Thyroid gland (tissue), 4 donors: ENCODE data around the gene DDIAS. TPM values are rescaled to one million over a fixed set of nuclear protein-coding genes. Genes with fewer than 3 reads are reported as not detected.
"Not testable (repeated sequence)": the region's sequence is repeated elsewhere in the genome, so short reads cannot be mapped to it uniquely, and the experiment has no call there.

Experiments
- DNase-seq, 2 donors: peaks; one replicate each; pipeline ENCODE4 v3.0.0-alpha.2; 2019
- H3K27ac ChIP-seq, 3 donors: fragments of 200-600 bp; sonication (generic); 1 replicate in 2 of 3; 2 replicates in 1 of 3; pipeline ENCODE4 v1.5.1; 2016 to 2019; ENCODE audit warnings: mild to moderate bottlenecking in 1 of 3, moderate library complexity in 1 of 3
- H3K27me3 ChIP-seq: fragments of 200-600 bp; sonication (generic); one replicate; pipeline ENCODE4 v1.5.1; 2019
- H3K36me3 ChIP-seq, 2 donors: fragments of 200-600 bp; sonication (generic); one replicate each; pipeline ENCODE4 v1.5.1; 2016 to 2019
- H3K4me1 ChIP-seq, 2 donors: fragments of 200-600 bp; sonication (generic); one replicate each; pipeline ENCODE4 v1.5.1; 2017 to 2019
- H3K4me3 ChIP-seq, 3 donors: fragments of 200-600 bp; sonication (generic); replicated peaks in 1 of 3; 1 replicate in 2 of 3; 2 replicates in 1 of 3; pipeline ENCODE4 v1.5.1; 2016; ENCODE audit warnings: mild to moderate bottlenecking in 1 of 3
- H3K9me3 ChIP-seq: fragments of 200-600 bp; sonication (generic); one replicate; pipeline ENCODE4 v1.5.1; 2017
- CTCF ChIP-seq, 6 experiments: fragments of 200-600 bp in 3 of 6; fragments of 450-650 bp in 3 of 6; sonication (generic) in 3 of 6; IDR thresholded peaks; one replicate each; pipeline ENCODE4 v1.5.1; 2016 to 2019; ENCODE audit warnings: antibody characterized with exemption in 6 of 6, mild to moderate bottlenecking in 2 of 6, inconsistent platforms in 1 of 6, moderate library complexity in 1 of 6
- POLR2A ChIP-seq, 2 donors: fragments of 450-650 bp; IDR thresholded peaks; one replicate each; pipeline ENCODE4 v1.6.1; 2017; ENCODE audit warnings: antibody characterized with exemption in 2 of 2, mild to moderate bottlenecking in 2 of 2, moderate library complexity in 1 of 2
- WGBS, 2 donors: methylation state at CpG; one replicate each; pipeline ENCODE4 v1.1.5; 2017; 5-methylcytosine and 5-hydroxymethylcytosine counted together
- intact Hi-C: fragments of 100-400 bp; cut with DNase I; formaldehyde crosslinking; loops from one replicate; pipeline ENCODE4 v1.15.1; 2023
- total RNA-seq, 4 donors: library from RNA; depleted of rRNA; stranded (reverse); fragments of >200 nt; gene quantifications; one replicate each; pipeline ENCODE4 v1.2.3, GENCODE V29; 2016

Gene DDIAS
- total RNA-seq, 4 donors from 2014 or later: 0.25 to 3.3 (median 0.95) TPM

- H3K36me3 ChIP-seq, DNase-seq, H3K4me3 ChIP-seq, H3K27ac ChIP-seq, H3K9me3 ChIP-seq, H3K27me3 ChIP-seq, H3K4me1 ChIP-seq, intact Hi-C loops: not testable (repeated sequence)
- WGBS, 2 donors: 82 to 86% methylated on average over 6 to 8 of the region's 8 CpGs
Measured at GRCh38 chr11:82922396-82923173, 21.0 kb downstream of the DDIAS start.

DNA sequence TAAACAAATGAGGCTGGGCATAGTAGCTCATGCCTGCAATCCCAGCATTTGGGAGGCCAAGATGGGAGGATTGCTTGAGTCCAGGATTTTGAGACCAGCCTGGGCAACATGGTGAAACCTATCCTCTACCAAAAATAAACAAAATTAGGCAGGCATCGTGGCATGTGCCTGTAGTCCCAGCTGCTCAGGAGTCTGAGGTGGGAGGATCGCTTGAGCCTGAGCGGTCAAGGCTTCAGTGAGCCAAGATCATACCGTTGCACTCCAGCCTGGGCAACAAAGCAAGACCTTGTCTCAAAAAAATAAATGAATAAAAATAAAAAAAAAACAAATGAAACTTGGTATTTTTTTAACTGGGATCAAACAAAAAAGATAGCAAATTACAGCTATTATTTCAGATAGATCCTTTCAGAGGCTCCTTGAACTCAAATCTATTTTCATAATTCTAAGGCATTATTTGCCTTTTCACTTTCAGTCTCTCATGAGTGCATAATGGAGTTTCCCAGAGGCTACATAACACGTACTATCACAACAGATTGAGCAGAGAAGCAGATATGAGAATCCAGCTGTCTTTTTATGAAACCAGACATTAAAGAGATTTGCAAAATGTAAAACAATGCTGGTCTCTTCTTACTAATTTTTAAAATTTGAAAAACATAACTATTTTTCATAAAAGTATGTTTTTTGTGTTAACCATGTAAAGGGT is 23.1 kb downstream of the DDIAS start:
- DNase-seq: no peak
- WGBS, 2 donors: 95 to 96% methylated on average over 5 of the region's 5 CpGs
- Histone ChIP-seq H3K27me3 (no peaks in the 10 kb centered on the region), H3K4me3 (no peak overlapping the region), H3K36me3 (no peaks in the 10 kb centered on the region), H3K4me1 (no peaks in the 10 kb centered on the region), H3K9me3 (no peaks in the 10 kb centered on the region), H3K27ac (no peak overlapping the region)
- intact Hi-C loops: no loop called here
- no peak for TF ChIP-seq POLR2A (IDR thresholded peaks at IDR 0.05)
- no peak for TF ChIP-seq CTCF (IDR thresholded peaks at IDR 0.05)

DNA sequence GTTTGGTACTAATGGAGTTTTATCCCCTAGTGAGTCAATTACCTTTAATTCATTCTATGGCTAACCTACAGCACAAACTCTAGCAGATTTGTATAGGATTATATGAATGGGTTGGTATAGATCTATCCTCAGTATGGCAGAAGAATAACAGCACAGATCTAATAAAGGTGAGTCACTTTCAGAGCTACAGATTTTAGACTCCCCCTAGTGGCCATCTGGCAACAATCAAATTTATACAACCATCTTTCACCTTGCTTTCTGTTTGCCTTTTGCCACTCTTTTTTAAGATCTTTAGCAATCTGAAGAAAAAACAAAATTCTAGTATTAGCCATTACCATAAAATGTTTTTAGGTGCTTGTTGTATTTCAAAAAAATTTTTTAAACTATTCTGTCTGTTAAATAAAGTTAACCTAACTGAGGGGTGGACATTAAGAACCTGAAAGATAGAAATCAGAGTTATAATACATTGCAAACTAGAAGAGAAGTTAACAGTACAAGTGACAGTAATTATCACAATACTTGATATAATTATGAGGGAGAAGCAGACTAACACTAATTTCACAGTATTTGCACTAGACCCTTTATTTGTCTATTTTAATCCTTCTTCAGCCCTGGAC is 25.8 kb downstream of the DDIAS start:
- no peak for DNase-seq
- Histone ChIP-seq H3K36me3 (no peaks in the 10 kb centered on the region), H3K27me3 (no peaks in the 10 kb centered on the region), H3K27ac (no peak overlapping the region), H3K4me1 (no peaks in the 10 kb centered on the region), H3K4me3 (no peak overlapping the region), H3K9me3 (no peaks in the 10 kb centered on the region)
- no peak for TF ChIP-seq POLR2A (IDR thresholded peaks at IDR 0.05)
- TF ChIP-seq CTCF (IDR thresholded peaks at IDR 0.05): peak; percentile 41 to 89 (median 64)
- intact Hi-C loops: no loop called here

GRCh38 chr11:82929121-82929520 is 27.6 kb downstream of the DDIAS start:
- no peak overlapping the region for H3K27ac ChIP-seq
- 96 to 97% methylated on average over 10 of the region's 10 CpGs for WGBS, 2 donors
- no peaks in the 10 kb centered on the region for H3K27me3 ChIP-seq
- no peaks in the 10 kb centered on the region for H3K4me1 ChIP-seq
- no peaks in the 10 kb centered on the region for H3K9me3 ChIP-seq
- DNase-seq: no peak
- TF ChIP-seq POLR2A (IDR thresholded peaks at IDR 0.05) (no peak), CTCF (IDR thresholded peaks at IDR 0.05) (no peak)
- intact Hi-C loops: no loop called here
- no peak overlapping the region for H3K4me3 ChIP-seq
- no peaks in the 10 kb centered on the region for H3K36me3 ChIP-seq

DNA sequence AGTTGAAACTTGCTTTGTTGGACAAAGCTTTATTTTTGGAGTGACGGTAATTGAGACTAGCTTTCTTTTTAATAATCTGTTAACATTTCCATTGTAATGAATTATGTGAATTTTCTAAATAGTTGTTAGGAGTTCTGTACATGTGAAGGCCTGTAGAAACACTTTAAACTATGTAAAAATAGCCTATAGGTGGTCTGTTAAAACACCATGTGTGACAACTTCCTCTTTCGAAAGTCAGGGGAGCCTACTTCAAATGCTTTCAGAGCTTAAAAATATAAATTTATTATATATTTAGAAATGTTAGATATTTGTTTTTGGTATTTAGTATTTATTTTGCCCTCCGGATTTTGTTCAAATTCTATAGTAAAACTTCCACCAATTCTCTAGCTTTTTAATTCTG is 28.7 kb downstream of the DDIAS start:
- TF ChIP-seq CTCF (IDR thresholded peaks at IDR 0.05): no peak
- no peak for TF ChIP-seq POLR2A (IDR thresholded peaks at IDR 0.05)
- intact Hi-C loops: no loop called here
- H3K27ac ChIP-seq: no peak overlapping the region
- no peaks in the 10 kb centered on the region for H3K4me1 ChIP-seq
- DNase-seq: no peak
- H3K4me3 ChIP-seq: no peak overlapping the region
- H3K9me3 ChIP-seq: no peaks in the 10 kb centered on the region
- WGBS, 2 donors: 81 to 95% methylated on average over 3 of the region's 3 CpGs
- H3K27me3 ChIP-seq: no peaks in the 10 kb centered on the region
- H3K36me3 ChIP-seq: no peaks in the 10 kb centered on the region
